ENCODE data around the gene CTSK.
"Not testable (repeated sequence)": the region's sequence is repeated elsewhere in the genome, so short reads cannot be mapped to it uniquely, and the experiment has no call there.

The CTSK gene

DNA sequence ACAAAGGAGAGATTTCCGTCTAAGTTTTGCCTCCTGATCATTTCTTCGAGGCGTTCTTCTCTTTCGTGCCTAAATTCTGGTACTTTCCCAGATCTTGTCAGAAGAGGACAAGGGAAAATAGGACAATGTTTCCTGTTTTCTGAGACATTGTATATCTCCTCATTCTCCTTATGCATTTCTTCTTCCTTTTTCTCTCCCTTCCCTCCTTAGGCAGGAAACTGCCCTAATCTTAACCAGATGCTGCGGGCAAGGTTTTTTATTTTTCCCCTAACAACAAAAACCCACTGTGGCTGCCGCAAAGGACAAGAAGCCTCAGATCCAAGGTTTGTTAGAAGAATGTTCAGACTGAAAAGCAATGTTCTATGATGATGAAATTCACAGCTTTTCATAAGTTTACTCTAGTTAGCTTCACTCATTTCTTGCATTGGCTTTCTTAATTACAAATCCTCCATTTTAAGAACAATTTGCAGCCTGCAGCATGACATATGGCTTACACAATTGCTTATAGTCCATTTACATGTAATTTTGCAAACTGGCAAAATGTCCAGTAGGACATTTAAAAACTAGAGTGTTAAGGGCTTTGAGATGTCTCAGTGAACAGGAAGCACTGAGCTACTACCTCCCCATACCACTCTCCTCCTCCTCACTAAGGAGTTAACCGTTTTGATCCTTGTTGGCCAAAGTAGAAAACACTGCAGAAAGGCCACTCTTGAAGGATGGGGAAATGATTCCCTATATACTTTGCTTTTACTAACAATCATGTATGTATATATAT, 624 bp downstream of the CTSK start:
- DNase-seq (ENCODE audit: low read depth, low spot score) = no peak

DNA sequence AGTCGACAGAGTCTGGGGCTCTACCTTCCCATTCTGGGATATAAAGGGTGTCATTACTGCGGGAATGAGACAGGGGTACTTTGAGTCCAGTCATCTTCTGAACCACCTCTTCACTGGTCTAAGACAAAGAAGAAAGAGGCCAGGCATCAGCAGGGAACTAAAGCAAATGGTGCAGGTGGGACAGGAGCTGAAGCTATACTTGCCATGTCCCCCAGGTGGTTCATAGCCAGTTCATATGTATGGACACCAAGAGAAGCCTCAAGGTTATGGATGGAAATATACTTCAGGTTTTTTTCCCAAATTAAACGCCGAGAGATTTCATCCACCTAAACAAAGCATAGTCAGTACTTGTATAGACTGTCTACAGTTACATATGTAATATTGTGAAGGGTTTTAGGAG, 2.2 kb downstream of the CTSK start:
- DNase-seq (ENCODE audit: low read depth, low spot score) = no peak

DNA sequence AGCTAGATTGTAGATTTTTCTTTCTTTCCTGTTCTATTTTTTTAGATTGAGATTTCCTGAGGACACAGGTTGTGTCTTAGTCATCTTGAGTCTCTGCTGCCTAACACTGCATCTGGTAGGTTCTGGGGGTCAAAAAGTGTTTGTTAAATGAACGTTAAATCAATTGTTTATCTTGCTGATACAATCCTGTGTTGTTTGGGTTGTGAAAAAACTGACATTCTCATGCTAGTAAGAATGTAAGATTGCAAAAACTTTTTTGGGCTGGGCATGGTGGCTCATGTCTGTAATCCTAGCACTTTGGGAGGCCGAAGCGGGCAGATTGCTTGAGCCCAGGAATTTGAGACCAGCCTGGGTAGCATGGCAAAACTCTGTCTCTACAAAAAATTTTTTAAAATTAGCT, 3.4 kb downstream of the CTSK start:
- no peak for DNase-seq (ENCODE audit: low read depth, low spot score)

DNA sequence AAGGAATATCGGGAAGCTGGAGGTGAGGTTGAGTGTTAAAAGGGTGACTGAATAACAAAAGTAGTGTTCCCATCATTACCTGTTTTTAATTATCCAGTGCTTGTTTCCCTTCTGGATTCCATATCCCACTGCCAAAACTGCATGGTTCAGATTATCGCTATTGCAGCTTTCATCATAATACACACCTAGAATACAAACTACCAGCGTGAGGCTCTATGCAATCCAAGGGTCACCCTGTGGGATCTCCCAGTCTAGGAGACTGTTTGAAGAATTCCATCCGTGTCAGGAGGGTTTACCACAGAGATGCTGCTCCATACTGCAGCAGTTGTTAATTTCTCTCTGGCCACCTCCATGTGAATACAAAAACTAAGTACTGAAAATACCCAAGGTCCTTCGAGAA, 9.0 kb downstream of the CTSK start:
- DNase-seq (ENCODE audit: low read depth, low spot score) = no peak

DNA sequence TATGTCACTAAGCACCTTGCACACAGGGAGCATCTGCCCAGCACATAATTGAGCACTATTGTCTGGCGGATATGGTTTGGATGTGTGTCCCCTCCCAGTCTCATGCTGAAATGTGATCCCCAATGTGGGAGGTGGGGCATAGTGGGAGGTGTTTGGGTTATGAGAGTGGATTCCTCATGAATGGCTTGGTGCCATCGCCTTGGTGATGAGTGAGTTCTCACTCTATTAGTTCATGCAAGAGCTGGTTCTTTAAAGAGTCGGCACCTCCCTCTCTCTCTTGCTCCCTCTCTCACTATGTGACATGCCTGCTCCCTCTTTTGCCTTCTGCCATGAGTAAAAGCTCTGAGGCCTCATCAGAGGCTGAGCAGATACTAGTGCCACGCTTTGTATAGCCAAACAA, 9.5 kb downstream of the CTSK start:
- DNase-seq (ENCODE audit: low read depth, low spot score) = no peak

DNA sequence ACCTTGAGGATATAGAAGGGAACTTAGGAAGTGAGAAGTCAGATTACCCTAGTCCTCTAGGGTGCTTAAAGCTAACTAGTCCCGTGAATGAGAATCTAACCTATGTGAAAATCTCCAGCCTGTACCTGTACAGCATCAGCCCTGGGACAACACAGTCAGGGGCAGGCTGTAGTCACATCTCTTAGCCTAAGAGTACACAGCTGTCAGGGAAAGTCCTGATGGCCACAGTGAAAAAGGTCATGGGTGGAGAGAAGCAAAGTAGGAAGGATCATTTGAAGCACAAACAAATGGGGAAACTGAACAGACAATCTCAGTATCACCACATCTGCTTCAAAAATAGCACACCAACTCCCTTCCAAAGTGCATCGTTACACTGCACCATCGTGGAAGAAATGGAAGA, 11.7 kb downstream of the CTSK start:
- no peak for DNase-seq (ENCODE audit: low read depth, low spot score)

DNA sequence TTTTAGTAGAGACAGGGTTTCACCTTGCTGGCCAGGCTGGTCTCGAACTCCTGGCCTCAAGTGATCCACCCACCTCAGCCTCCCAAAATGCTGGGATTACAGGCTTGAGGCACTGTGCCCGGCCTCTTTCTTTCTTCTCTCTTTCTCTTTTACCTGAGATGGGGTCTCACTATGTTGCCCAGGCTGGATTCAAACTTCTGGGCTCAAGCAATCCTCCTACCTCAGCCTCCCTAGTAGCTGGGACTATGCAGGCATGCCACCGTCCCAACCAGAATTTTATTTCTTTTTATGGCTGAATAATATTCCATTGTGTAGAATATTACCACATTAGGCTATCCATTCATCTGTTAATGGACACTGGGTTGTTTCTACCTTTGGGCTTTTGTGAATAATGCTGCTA, 14.3 kb downstream of the CTSK start:
- DNase-seq (ENCODE audit: low read depth, low spot score) = not testable (repeated sequence)

DNA sequence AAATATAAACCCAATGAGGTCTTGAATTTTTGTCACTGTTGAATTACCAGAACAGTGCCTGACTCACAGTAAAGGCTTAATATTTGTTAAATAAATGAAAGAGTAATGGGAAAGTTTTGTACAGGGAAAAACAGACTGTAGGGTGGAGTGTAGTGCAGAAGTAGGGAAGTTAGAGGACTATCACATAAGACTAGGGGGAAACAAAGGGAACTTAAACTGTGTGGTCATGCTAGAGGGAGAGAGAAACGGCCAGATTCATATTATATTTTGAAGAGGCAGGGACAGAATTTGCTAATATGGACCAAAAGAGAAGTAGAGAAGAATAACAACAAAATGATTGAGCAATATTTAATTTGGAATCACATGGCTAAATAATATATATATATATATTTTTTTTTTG, 14.8 kb downstream of the CTSK start:
- DNase-seq (ENCODE audit: low read depth, low spot score) = no peak

DNA sequence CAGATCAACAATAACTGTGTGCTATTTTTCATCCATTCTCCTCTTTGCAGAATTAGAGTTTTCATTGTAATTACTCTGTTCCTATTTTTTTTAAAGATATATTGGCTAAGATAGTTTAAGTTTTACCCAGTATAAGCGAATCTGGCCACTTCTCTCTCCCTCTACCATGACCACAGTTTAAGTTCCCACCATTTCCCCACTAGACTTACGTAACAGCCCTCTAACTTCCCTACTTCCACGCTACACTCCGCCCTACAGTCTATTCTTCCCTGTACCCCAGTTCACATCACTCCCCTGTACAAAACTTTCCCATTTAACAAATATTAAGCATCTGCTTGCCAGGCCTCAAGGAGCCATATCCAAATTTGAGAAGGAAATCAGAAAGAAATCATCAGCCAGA, 16.5 kb downstream of the CTSK start:
- DNase-seq (ENCODE audit: low read depth, low spot score) = no peak

DNA sequence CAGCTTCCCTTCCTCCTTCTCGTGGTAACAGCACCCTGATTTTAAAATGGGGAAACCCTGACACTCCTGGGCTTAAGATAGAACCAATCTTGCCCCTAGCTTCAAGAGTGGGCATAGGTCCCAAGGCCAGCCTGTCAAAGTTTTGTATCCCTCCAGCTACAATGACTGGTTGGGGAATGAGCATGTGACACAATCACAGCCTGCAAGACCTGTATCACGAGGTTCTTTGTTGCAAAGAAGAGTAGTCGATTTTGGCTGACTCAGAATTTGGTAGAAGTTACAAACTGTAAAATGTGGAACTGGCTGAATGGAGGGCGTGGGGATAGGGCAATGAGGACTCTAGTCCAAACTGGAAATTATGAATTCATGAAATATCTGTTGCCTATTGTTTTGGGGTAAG, 18.7 kb downstream of the CTSK start:
- no peak for DNase-seq (ENCODE audit: low read depth, low spot score)

DNA sequence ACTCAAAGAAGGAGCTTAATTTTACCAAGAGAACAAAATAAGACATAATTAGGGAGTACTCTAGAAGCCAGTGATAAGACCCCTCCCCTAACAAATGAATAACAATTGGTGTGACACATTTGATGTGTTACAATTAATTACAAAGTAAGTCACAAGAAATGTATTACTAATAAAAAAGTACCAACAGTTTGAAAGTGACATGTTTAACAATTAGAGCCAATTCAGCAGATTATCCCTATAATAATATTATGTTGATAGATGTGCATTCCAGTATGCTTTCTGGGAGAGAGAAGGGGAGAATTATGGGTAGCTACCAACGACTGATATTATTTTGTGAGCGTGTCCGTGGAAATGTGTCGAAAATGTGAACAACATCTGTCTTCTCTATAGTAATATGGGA, 19.1 kb downstream of the CTSK start:
- DNase-seq (ENCODE audit: low read depth, low spot score) = no peak

DNA sequence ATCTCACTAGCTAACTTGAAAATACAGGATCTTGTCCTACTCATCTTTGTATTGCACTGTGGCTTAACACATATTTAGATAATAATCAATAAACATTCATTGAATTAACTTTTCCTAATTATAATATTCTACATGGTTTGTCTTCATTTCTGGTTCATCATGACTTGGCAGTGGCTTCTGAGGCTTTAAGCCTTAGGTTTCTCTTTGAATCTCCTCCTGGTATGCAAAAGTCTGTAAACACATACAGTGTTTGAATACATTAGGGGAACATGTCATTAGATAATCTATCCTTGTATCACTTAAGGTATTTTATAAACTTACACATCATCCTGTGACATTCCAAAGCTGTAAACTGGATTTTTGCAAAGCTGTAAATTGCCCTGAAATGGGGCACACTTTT, 20.6 kb downstream of the CTSK start:
- no peak for DNase-seq (ENCODE audit: low read depth, low spot score)

DNA sequence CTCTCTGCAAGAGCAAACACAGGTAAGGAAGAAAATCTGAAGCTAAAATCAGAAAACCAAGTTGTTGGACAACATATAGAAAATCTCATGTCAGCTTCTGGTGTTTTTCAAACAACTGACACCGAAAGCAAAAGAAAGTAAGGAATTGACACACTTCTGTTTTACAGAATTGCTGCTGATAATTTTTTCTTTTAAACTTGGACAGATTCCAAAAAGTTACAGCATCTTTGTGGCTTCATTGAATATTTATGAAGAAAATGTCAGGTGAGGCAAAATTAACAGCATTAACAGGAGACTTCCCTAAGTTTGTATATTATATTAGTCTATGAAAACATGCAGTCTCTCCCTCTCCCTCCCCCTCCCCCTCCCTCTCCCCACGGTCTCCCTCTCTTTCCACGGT, 27.6 kb downstream of the CTSK start:
- no peak for DNase-seq (ENCODE audit: low read depth, low spot score)

DNA sequence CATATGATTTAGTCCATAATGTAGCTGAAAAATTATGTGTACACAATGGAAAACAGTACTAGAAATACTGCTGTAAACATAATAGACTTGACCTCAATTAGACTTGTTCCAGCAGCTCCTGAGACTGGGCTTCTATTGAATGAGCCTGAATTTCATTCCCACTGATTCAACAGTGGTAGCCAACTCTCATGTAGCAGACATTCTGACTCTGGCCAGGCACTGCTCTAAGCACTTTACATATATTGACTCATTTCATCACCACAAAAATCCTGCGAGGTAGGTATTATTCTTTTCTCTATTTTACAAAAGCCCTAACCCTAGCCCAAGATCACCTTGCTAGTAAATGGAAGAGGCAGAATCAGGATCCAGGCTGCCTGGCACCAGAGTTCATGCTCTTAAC, 29.7 kb downstream of the CTSK start:
- no peak for DNase-seq (ENCODE audit: low read depth, low spot score)

DNA sequence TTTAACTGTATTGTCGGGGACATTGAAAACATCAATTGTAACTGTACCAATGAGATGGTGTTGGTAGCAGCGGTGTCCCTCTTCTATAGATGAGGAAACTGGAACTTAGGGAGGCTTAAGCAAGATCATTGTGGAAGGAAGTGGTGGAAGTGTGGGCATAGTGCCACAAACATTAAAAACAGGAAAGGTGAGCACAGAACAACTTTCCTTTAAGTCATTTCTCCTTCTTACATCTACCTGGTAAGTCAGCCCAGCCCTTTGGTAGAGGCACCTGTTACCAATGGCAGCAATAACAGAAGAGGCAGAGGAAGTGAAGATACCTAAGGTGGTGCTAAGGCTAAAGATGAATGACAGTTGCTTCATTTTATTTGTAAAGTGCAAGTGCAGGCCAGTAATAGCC, 30.5 kb downstream of the CTSK start:
- no peak for DNase-seq (ENCODE audit: low read depth, low spot score)

DNA sequence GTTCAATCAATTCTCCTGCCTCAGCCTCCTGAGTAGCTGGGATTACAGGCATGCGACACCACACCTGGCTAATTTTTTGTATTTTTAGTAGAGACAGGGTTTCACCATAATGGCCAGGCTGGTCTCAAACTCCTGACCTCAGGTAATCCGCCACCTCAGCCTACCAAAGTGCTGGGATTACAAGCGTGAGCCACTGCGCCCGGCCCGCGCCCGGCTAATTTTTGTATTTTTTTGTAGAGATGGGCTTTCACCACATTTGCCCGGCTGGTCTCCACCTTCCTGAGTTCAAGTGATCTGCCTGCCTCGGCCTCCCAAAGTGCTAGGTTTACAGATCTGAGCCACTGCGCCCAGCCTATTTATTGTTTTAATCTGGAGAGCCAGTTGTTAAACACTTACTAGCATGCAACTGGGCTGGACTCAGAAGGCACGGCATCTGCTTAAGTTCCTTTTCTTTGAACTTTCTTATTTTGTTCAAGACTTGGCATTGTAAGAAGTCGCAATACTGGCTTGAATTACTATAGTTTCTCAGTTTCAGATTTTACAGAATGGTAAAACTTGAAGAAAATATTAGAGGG, 32.0 kb downstream of the CTSK start:
- not testable (repeated sequence) for DNase-seq (ENCODE audit: low read depth, low spot score)

DNA sequence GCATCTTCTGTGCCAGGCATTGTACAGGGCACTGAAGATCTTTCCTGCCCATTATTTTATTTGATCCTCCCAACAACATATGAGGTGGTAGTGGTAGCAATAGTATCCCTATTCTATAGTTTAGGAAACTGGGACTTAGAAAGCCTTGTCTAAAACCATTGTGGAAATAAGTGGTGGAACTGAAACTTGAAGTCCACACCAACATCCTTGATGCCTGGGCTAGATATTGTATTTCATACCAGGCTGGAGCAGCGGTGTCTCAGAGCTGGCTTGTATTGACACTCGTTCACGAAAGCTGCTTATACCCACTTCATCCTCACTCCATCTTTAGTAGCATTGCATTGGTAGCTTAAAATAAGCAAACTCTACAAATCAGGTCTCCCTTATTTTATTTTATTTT, 32.8 kb downstream of the CTSK start:
- no peak for DNase-seq (ENCODE audit: low read depth, low spot score)

DNA sequence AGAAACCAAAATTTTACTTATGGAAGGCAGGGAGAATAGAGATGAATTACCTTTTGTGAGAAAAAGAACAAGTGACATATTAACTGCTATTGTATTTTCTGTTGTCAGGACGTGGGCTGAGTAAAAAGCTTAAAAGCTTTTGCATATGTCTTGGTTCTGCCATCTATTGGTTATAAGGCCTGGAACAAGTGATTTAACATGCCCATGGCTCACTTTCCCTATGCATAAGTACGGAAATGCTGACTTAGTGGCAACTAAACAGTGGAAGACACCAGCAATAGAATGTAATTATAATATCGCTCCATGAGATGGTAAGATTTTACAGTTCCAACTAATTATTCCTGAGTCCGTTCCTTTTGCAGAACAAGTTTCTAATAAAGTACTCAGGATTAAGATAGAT, 35.7 kb downstream of the CTSK start:
- no peak for DNase-seq (ENCODE audit: low read depth, low spot score)

DNA sequence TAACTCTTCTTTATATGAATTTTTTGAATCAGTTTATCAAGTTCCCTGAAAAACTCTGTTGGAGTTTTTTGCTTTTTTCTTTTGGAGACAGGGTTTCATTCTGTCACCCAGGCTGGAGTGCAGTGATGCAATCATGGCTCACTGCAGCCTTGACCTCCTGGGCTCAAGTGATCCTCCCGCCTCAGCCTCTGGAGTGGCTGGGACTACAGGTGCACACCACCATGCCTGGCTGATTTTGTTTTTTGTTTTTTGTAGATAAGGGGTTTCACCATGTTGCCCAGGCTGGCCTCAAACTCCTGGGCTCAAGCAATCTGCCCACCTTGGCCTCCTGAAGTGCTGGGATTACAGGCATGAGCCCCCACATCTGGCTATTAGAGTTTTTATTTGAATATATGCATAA, 40.4 kb downstream of the CTSK start:
- DNase-seq (ENCODE audit: low read depth, low spot score) = not testable (repeated sequence)

DNA sequence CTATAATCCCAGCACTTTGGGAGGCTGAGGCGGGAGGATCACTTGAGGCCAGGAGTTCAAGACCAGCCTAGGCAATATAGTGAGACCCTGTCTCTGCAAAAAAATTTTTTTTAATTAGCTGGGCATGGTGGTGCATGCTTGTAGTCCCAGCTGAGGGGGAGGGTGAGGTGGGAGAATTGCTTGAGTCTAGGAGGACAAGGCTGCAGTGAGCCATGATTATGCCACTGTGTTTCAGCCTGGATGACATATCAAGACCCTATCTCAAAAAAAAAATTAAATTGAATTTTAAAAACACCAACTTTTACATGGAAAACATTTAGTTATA, 42.1 kb downstream of the CTSK start:
- DNase-seq (ENCODE audit: low read depth, low spot score) = not testable (repeated sequence)

DNA sequence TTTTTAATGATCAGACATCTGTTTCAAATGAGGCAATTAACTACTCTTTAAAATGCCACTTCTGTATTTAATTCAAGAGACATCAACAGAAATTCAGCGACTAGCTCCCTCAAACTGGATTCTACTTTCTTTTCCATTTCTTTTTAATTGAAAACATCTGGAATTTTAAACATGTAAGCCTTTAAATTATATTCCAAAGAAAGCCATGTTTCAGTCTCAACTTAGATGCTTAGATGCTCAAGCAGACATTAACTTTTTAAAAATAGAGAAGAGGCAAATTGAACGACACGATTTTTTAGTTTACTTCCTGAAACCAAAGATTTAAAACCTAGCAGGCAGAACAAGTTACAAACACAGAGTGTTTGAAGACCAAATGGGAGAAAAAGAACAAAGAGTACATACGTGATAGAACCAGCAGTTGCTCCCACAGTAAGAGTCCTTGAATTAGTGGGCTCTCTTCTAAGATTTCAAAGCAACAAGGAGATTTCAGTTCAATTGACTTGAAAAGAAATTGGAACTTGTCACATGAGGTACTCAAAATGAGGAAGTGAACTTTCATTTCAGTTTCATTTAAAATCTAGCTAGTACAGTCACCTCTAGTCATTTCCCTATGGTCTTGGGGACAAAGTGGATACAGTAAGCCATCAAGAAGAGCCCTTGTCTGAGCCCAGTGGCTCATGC, 42.6 kb downstream of the CTSK start, which contains the start of gene CTSS:
TSS of gene CTSS (minus strand) at position 483 of the 681 bp plus-strand sequence. CDS start 1,015 bp downstream, outside the sequence.
- no peak for DNase-seq (ENCODE audit: low read depth, low spot score)

DNA sequence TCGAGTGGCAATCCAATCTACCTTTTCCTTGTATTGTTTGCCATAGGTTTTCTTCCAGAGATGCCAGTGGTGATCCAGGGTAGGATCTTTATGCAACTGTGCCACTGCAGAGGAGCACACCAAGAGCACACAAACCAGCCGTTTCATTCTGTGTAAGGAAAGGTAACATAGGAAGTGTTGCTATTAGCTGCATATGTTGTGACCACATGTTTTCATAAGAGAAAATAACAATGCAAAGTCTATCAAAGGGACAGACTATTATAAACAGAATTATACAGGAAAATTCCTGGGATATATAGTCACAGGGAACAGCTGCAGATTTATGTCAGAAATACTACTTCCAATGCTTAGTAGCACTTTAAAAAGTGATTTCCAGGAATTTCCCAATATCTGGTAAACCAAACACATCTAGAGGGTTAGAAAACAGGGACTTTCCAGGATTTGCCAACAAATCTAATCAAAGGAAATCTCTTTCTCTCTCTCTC, 43.4 kb downstream of the CTSK start:
- DNase-seq (ENCODE audit: low read depth, low spot score) = no peak

DNA sequence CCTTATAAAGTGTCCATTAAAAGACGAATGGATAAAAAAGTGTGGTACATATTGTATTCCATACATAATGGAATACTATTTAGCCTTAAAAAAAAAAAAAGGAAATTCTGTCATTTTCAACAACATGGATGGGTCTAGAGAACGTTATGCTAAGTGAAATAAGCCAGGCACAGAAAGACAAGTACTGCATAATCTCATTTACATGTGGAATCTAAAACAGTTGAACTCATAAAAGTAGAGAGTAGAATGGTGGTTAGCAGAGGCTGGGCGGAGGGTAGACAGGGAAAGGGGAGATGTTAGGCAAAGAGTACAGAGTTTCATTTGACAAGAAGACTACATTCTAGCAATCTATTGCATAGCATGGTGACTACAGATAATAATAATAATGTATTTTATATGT, 45.0 kb downstream of the CTSK start:
- no peak for DNase-seq (ENCODE audit: low read depth, low spot score)

Measured in activated naive CD8-positive, alpha-beta T cell treated with anti-CD3 and anti-CD28 coated beads, Interleukin-2, amount 50 U/mL, for 16 hours (primary cell).